ENCODE measurements around the gene PKP2.
"Not testable (repeated sequence)": the region's sequence is repeated elsewhere in the genome, so short reads cannot be mapped to it uniquely, and the experiment has no call there.

Gene PKP2

DNA sequence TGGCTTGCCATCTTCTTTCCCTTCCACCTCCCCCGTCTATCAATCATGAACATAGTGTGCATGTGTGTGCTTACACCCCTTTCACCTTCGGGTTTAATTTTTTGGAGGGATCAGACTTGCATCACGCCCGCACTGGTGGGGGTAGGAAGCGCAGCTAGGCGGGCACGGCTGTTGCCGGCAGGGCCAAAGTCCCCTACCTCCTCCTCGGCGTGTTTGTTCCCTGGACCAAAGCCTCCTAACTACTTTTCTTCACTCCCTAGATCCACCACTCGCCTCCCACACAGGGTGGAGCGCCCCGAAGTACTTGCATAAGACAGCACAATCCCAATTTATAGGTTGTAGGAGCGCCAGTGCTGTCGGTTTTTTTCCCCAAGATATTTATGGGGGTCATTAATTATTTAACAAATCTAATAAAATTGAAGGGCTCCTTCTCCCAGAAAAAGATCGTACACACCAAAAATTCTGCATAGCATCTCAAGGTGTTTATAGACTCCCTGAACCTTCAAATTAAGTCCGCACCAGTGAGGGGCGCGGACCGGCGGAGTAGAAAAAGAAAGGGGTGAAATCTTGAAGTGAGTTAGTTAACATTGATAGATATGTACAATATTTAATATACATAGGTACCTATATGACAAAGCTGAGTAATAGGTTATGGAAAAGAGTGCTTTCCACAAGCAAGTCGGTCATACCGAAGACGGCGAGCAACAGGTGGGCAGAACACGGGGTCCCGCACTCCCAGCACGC, 717 bp downstream of the PKP2 start:
- DNase-seq, result peak in 1 of 2 experiments; percentile 19

DNA sequence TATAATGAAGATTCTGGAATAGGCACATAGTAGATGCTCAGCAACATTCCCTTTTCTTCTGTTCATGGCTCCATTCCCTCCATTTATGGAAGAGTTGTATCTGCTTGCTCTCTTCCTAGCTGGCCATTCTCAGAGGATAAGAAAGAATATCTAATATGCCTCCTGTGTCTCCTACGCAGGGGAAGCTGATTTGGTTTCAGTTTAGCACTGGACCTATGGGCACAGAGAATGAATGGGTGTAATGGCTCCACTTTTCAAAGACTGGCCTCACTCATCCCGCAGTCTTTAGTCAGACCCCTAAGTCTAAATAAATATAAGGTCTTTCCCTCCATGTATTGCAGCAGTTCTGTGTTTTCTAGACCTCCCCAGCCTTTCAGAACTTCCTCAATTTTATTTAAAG, 2.0 kb downstream of the PKP2 start:
- no peak for DNase-seq

DNA sequence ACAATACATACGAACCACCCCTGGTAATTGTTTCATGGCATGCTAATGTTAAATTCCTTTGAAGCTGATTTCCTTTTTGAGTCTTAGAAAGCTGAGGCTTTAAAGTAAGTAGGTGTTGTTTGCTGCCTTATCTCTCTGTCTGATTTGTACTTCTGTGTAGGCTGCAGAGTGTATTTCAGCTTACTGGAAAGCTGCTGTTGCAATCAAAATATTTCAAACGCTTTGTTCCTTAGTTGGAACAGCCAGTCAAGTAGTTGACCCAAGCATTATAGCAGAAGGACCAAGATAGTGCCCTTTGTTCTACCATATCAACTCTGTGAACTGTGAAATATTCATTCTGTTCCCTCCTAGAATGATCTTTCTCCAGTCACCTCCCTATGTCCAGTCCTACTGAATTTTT, 3.1 kb downstream of the PKP2 start:
- DNase-seq, result no peak

DNA sequence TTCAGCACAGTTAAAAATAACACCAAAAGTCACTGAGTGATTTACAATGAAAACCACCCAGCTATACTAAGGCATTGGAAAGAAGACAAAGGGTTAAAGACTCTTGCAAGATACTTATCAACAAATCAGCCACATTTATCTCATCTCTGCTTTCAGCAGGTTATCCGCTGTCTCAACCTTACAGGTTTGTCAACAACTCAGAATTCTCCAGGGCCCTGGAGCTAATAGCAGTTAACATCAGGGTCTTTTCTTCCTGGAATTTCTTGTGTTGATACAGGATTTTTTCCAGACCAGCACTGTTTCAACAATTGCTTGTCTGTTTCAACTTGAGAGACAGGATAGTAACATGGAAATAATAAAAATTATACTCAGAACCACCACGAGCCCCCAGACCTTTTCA, 3.5 kb downstream of the PKP2 start:
- DNase-seq, result no peak

DNA sequence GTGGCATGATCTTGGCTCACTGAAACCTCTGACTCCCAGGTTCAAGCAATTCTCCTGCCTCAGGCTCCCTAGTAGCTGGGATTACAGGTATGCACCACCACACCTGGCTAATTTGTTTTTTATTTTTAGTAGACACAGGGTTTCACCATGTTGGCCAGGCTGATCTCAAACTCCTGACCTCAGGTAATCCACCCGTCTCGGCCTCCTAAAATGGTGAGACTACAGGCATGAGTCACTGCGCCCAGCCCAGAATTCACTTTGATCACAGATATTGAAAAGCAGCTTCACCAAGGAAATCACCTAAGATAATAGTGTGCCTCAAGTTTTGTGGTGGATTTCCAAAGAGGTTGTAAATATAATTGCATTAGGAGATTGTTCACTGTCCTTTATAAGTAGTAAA, 4.2 kb downstream of the PKP2 start:
- DNase-seq, result not testable (repeated sequence)

DNA sequence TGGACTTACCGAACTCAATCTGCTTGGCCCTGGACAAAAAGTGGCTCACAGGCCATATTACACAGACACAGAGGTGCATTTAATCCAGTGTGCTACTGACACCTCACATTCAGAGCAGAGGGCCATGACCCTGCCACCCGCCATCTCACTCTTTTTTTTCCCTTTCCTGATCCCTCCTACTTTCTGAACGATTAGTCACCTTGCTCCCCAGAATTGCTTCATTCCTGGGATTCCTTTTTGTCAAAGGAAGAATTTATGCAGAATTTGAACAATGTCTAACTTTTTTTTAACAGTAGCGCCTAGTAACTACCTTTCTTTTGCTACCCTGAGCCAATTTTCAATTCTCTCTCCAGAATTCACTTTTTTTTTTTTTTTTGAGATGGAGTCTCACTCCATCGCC, 4.6 kb downstream of the PKP2 start:
- no peak for DNase-seq

DNA sequence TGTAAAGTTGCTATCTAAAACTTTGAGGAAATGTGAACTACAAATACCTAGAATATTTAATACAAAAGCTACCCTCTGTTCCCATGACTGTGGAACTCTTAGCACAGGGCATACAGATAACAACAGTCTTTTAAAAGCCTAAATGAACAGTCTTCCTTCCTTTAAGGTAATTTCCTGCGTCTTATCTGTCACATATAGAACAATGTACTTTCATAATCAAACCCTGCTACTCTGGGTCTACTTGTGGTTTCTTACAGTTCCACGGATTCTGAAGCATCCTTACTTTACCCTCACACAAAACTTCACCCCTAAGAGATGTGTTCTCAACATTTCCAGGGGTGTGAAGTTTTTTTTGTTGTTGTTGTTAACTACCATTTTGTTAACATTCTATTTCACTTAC, 5.1 kb downstream of the PKP2 start:
- no peak for DNase-seq

DNA sequence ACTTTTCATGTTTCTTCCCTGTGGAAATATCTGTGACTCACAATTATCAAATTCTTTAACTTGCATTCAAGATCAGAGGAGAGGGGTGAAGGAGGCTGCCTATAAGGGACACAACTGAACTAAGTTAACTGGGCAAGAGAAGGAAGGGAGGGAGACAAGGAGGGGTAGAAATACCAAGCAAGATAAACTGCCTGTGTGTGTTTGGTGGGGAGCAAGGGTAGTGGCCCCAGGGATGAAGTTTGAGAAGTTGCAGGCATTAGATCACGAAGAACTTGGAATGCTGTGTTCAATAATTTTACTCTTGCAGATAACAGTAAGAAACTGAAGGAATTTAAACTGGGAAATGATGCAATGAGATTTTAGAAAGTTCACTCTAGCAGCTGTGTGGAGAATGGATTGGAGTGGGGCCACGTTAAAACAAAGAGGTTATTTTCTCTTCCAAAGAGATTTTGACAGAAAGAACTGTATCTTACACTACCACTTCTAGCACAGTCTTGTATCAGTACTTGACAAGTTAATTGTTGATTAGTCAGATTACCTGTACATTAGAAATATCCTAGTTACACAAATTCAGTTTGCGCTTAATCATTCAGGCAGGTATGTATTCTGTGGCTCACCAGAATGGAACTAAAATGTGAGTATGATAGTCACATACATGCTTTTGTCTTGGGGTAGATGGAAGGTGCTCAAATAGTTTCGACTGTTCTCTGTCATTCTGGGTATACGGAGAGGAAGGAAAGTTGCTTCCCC, 7.4 kb downstream of the PKP2 start:
- no peak for DNase-seq

DNA sequence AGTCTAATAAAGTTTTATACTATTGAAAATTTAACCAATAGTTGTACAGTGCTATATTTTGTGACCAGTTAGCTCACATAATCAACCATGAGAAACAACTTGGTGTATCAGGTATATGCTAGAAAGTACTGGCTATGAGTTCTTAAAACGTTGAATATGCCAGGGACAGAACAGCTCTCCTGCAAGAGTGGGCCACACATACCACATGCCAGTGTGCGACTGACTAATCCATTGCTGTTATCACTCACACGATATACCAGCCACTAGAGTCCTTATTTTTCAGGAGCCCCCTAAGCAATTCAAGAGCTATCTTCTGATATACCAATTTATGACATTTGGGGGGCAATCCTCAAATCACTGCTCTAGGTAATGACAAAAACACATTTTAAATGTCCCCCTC, 9.5 kb downstream of the PKP2 start:
- DNase-seq, result no peak

DNA sequence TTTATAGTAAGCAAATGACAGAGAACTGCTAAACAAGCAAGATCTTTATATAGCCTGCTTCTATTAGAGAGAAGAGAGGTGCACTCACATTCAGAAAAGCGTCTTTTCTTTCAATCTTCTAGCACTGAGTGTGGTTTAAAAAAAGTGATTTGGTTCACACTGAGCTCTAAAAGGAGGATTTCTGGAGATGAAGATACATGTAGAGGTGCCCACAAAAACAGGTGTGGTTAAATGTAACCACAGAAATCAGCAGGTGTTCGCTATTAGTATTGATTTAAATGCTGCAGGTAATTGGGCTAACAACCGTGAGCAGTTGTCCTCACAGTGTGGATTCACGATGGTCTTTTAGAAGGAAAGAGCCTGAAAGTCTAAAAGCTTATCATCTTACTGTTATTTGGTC, 10.7 kb downstream of the PKP2 start:
- DNase-seq, result no peak

DNA sequence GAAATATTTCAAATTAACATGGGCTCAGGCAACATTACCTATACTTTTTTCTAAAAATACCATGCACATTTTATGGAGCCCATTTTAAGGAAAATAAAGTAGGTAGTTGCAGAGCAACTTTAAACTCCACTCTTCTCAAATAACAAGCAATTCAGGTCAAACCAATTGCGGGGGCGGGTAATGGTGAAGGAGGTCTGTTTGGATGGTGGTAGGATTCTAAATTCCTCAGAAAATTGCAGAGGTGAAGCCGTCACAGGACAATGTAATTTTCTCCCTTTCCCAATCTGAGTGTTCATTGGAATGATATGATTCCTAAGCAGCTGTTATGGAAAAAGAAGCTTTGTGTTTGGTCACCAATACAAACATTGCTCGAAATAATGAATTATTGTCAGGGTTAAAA, 11.6 kb downstream of the PKP2 start:
- no peak for DNase-seq

DNA sequence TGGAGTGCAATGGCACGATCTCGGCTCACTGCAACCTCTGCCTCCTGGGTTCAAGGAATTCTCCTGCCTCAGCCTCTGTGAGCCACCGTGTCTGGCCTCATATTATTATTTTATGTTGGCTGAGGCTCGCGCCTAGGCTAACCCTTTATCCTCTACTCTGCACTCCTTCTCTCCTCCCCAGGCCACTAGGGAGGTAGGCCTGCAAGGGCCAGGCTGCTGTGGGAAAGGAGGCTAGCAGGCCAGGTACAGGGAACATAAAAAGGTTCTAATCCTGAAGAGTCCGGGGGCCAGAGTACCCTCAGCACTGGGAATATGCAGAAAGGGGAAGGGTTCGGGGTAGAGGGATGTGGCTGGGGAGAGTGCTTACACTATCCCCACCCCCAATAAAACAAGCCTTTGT, 14.9 kb downstream of the PKP2 start:
- DNase-seq, result no peak

DNA sequence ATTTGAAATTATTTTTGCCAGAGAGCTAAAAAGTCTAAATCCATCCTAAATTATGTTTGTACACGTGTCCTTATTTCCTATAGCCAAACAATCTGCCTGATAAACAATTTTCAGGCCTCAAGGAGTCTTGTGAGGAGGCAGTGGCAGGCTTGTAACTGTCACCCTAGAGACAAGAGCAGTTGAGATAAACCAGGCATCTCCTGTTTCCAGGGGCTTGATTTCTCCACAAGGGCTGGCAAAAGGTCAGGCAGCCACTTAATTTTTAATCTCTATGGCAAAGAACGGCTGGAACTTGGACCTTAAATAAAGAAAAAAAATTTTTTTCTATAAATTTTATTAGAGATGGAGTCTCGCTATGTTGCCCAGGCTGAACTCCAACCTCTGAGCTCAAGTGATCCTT, 15.5 kb downstream of the PKP2 start:
- no peak for DNase-seq

DNA sequence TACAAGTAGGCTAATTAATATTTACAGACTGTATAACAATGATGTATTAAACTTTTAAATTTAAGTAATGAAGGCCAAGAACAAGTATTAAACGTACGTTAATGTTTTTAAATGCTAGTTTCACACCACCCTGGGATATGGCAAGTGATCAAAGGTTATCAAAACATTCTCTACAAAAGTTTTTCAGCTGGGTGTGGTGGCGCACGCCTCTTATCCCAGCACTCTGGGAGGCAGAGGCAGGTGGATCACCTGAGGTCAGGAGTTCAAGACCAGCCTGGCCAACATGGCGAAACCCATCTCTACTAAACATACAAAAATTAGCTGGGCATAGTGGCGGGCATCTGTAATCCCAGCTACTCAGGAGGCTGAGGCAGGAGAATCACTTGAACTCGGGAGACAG, 17.5 kb downstream of the PKP2 start:
- DNase-seq, result not testable (repeated sequence)

DNA sequence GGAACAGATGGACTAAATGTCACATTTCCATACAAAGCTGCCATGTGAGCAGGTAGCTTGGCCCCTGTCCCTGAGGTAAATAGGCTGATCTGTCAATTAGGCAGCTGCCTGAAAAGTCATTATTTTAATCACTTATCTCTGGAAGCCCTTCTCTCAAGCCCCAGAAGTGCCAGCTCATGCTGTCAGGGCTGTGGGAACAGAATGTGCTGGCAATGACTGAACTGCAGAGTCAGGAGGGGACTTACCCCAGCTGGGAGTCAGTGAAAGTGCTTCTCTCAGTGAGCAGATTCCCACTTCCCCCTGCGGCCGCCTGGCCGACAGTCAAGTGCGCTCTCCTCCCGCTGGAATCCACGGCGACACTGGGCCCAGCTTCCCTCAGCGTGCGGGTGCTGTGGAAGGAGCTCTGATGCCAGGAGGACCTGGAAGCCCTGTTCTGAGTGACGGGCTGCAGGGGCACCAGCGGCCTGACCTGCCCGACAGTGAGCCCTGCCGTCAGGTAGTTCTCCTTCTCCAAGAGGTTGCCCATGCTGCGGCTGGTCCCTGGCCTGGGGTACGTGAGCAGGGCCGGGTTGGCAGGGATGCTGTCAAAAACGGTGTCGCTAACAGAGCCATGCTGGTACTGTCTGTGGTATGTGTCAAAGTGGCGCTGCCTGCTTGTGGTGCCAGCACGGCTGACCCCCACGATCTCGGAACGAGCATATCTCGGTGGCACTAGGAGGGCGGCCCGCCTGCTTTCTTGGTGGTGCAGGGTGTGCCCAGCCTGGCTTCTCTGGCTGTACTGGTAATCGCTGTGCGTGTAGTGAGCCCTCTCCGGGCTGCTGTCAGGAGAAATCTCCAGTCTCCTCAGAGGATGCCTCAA, 18.7 kb downstream of the PKP2 start:
- DNase-seq, result peak; percentile 94 to 99

DNA sequence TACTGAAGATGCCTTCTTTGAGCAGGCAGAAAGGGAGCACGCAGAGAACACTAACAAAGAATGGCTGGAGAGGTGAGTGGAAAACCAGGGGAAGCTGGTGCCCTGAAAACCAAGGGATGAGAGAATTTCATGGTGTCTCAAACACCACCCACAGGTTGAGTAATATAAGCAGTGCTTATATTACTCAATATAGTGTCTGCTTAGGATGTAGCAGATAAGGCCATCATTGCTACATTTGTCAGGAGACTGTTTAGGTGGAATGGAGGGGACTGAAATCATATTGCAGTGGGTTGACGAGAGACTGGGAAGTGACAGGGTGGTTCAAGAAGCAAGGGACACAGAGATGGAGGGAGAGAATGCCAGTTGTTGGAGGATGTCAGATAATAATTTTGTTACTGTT, 20.6 kb downstream of the PKP2 start:
- DNase-seq, result no peak

DNA sequence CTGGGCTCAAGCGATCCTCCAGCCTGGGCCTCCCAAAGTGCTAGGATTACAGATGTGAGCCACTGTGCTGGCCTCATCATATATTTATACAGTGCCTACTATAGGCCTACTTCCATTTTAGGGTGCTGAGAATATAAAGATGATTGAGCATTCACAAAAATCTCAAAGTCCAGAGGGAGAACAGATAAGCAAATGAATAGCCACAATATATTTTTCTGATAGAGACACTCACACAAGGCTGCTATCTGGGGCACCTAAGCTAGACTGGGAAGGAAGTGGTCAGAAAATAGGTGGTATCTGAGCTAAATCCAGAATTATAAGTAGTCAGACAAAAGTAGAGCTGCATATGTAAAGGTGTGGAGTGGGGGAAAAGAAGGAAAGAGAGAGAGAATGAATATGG, 21.6 kb downstream of the PKP2 start:
- no peak for DNase-seq

DNA sequence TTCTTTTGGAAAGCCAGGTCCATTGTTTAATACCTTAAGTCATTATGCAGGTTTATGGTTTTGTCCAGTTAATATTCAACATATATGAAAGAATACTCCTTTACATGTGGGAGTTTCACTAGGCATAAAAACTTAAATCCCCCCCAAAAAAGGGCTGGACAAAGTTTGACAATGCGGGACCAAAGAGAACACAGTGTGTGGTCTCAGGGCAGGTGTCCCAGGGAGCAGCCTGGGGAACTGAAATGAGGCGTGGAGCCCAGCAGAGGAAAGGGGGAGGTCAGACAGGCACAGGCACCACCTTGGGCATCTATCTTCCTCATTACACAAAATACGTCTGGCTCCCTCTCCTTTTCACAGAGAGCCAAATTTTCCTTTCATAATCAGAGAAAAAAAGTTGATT, 22.5 kb downstream of the PKP2 start:
- no peak for DNase-seq

DNA sequence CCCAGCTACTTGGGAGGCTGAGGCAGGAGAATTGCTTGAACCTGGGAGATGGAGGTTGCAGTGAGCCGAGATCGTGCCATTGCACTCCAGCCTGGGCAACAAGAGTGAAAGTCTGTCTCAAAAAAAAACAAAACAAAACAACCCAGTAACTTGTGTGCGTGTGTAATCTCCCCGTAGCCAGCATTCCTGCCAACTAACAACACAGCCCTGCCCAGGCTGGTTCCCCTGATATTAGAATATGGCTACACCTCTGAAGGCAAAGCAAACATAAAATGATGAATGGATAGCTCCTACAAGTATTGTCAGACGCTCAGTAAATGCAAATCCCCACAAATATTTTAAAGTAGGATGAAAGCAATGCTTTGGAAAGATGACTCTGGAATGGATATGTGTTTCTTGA, 24.2 kb downstream of the PKP2 start:
- not testable (repeated sequence) for DNase-seq

DNA sequence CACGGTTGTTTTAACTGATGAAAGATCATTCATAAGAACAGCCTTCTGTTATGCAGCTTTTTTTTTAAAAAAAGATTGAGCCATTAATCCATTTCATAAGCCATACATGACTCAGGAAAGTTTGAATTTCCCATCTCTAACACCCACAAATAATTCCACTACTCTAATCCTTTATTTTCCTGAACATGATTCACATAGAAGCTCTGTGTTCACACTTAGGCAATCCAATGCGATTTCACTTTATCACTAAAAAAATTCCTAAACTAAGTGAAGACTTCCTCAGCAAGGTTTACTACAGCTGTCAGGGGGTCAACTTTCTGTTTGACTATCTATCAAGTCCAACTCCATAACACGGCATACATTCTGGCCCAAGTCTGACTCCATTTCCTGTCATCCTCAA, 25.9 kb downstream of the PKP2 start:
- no peak for DNase-seq

DNA sequence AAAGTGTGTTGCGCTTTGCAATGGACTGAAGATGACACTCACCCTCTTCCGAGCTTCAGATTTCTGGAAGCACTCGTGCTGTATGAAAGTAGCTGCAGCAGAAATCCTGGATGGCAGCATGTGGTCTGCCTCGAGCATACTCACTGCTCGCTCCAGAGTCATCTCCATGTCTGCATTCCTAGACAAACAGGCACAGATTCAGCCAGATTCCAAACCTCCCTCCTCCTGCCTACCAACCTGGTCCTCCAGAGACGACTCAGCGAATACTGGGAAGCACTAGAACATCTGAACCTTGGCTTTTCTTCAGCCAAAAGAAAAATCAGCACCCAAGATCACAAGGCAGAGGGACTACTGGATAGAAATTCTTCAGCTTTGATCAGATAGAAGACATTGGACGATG, 27.7 kb downstream of the PKP2 start:
- no peak for DNase-seq

DNA sequence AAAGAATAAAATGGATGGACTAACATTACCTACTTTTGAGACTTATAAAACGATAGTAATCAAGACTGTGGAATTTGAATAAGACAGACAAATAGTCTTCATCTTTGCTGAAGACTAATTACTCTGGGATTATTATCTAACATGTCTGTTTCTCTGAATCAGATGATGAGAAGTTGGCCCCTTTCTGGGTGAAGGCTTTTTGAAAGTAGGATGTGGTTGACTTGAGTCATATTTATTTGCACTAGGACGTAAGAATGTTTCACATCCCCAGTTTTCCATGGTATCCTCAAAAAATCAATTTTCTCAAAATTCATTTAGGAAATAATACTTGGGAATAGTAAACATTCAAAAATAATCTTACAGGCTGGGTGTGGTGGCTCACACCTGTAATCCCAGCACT, 31.8 kb downstream of the PKP2 start:
- DNase-seq, result no peak

DNA sequence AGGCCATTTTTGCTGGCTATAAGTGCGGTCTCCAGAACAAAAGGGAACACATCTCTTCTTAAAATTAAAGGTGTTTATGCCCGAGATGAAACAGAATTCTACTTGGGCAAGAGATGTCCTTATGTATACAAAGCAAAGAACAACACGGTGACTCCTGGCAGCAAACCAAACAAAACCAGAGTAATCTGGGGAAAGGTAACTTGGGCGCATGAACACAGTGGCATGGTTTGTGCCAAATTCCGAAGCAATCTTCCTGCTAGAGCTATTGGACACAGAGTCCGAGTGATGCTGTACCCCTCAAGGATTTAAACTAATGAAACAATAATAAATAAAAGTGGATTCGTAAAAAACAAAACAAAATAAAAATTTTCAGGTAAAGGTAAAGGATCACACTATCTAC, 33.4 kb downstream of the PKP2 start:
- DNase-seq, result no peak

DNA sequence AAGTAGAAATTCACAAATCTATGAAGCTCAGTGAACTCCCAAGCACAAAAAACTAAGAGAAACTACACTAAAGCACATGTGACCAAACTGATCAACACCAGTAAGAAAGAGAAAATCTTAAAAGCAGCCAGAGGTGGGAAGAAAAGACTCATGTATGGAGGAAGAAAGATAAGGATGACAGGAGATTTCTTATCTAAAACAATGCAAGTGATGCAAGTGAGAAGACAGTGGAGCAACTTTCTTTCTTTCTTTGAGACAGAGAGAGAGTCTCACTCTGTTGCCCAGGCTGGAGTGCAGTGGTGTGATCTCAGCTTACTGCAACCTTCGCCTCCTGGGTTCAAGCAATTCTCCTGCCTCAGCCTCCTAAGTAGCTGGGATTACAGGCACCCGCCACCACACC, 34.9 kb downstream of the PKP2 start:
- DNase-seq, result not testable (repeated sequence)
